Measurements from ENCODE around the gene HAUS8.

DNA sequence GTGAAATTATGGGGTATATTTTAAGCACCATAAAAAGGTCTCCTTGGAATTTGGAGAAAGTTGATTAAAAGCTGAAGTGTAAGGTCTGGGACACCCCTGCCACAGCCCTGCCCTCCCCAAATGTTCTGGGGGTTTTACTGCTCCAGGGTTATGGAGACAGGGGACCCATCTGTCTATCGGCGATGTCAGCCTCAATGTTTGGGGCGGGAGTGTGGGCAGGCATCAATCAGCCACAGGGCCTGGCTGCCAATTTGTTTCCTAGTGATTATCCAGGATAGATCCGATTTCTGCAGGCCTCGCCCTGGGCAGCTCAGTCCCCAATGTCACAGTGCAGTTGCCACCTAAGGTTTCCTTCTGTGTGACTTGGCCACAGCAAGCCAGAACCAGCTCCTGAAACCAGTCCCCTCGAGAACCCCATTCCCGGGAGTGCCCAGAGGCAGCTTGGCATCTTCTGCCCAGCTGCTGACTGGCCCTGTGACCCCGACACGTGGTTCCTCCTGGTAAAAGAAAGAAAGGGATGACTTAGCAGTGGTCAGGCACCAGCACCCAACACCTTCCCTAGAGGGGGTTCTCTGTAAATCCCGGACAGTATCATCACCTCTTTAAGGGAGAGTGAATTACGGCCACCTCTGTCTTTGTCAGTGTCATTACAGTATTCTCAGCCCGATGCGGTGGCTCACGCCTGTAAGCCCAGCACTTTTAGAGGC is 41.9 kb upstream of the HAUS8 start:
- TF ChIP-seq, protein P1, sequence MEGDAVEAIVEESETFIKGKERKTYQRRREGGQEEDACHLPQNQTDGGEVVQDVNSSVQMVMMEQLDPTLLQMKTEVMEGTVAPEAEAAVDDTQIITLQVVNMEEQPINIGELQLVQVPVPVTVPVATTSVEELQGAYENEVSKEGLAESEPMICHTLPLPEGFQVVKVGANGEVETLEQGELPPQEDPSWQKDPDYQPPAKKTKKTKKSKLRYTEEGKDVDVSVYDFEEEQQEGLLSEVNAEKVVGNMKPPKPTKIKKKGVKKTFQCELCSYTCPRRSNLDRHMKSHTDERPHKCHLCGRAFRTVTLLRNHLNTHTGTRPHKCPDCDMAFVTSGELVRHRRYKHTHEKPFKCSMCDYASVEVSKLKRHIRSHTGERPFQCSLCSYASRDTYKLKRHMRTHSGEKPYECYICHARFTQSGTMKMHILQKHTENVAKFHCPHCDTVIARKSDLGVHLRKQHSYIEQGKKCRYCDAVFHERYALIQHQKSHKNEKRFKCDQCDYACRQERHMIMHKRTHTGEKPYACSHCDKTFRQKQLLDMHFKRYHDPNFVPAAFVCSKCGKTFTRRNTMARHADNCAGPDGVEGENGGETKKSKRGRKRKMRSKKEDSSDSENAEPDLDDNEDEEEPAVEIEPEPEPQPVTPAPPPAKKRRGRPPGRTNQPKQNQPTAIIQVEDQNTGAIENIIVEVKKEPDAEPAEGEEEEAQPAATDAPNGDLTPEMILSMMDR (IDR thresholded peaks at IDR 0.05) = no peak
- no peak for TF ChIP-seq POLR2A (IDR thresholded peaks at IDR 0.05)
